ENCODE data around the gene SLC38A7. TPM values are rescaled to one million over a fixed set of nuclear protein-coding genes. Genes with fewer than 3 reads are reported as not detected.

Gene SLC38A7
- total RNA-seq, 1 experiment from 2014 or later: 9.8 TPM

- H3K79me2 ChIP-seq (ENCODE audit: insufficient read depth, low read length): peaks cover 53% of the 10 kb centered on the region
- ChIA-PET POLR2A (no interaction called here), RAD21 (ENCODE audit: low non-redundant PET in 1 of 2, low total read pairs in 2 of 2, uncharacterized antibody in 2 of 2, unreplicated experiment in 2 of 2) (no interaction called here)
- TF ChIP-seq ATF3 (IDR thresholded peaks at IDR 0.05) (no peak), ZNF274 (IDR thresholded peaks at IDR 0.05; ENCODE audit: low read depth, low read length) (no peak), RAD21 (IDR thresholded peaks at IDR 0.05; ENCODE audit: low read depth) (no peak), SP1 (IDR thresholded peaks at IDR 0.05; ENCODE audit: low read depth) (peak; percentile 30; the same call in 1 of the 2 replicates), CTCF (IDR thresholded peaks at IDR 0.05 in 2 of 3, conservative IDR thresholded peaks at IDR 0.05 in 1 of 3; ENCODE audit: borderline replicate concordance in 1 of 3, insufficient read depth in 1 of 3, low read depth in 2 of 3, low read length in 2 of 3) (peak; percentile 46 to 95 (median 89); a peak in 5 of 6 replicates), EGR1 (IDR thresholded peaks at IDR 0.05; ENCODE audit: low read depth) (no peak), ZBTB33 (IDR thresholded peaks at IDR 0.05; ENCODE audit: extremely low read depth, insufficient replicate concordance, low read length) (peak; percentile 46), REST (IDR thresholded peaks at IDR 0.05; ENCODE audit: low read depth) (no peak), SIN3A (IDR thresholded peaks at IDR 0.05; ENCODE audit: low read depth) (peak; percentile 92), CBX3 (IDR thresholded peaks at IDR 0.05; ENCODE audit: low read depth) (peak; percentile 96), POLR2AphosphoS5 (IDR thresholded peaks at IDR 0.05; ENCODE audit: low read depth, low read length) (peak; percentile 74), EZH2 (IDR thresholded peaks at IDR 0.05) (no peak), TCF7L2 (IDR thresholded peaks at IDR 0.05; ENCODE audit: borderline replicate concordance, extremely low read depth, insufficient read depth, insufficient read length) (peak; percentile 65), FOSL1 (IDR thresholded peaks at IDR 0.05; ENCODE audit: low read depth) (no peak), ZFX (IDR thresholded peaks at IDR 0.05) (peak; percentile 96), SRF (IDR thresholded peaks at IDR 0.05; ENCODE audit: low read depth) (no peak; the same call in 1 of the 2 replicates), CEBPB (IDR thresholded peaks at IDR 0.05; ENCODE audit: low read depth) (no peak), POLR2A (IDR thresholded peaks at IDR 0.05; ENCODE audit: borderline replicate concordance, extremely low read depth, insufficient read depth, insufficient read length) (peak; percentile 70), MAX (IDR thresholded peaks at IDR 0.05) (peak; percentile 87), JUND (IDR thresholded peaks at IDR 0.05) (no peak)
Measured at GRCh38 chr16:58733671-58734458, 49.3 kb upstream of the SLC38A7 start, which contains the start of gene GOT2. TSS of gene GOT2 (minus strand) at chr16:58734316. CDS start at chr16:58734228, 88 bp downstream.

More at GRCh38 chr16:58733671-58734458, 49.3 kb upstream of the SLC38A7 start, which contains the start of gene GOT2:
- Histone ChIP-seq H3K36me3 (ENCODE audit: control insufficient read depth in 1 of 2, insufficient read depth in 2 of 2, low read length in 2 of 2) (peaks cover 2 to 5% of the 10 kb centered on the region in 2 experiments; a peak in 3 of 4 replicates), H3K27ac (ENCODE audit: low read depth, low read length) (peak within 1 kb of the TSS; percentile 71), H3K9me3 (ENCODE audit: control insufficient read depth in 1 of 2, insufficient read depth in 1 of 2, low read depth in 1 of 2, low read length in 2 of 2) (no peaks in the 10 kb centered on the region), H3K4me2 (ENCODE audit: low read length) (peak within 1 kb of the TSS; percentile 75), H3K9me2 (ENCODE audit: insufficient read depth) (no peaks in the 10 kb centered on the region), H3K9ac (ENCODE audit: low read length) (peak within 1 kb of the TSS; percentile 97), H3K4me1 (ENCODE audit: control insufficient read depth in 1 of 2, insufficient read depth in 2 of 2, low read length in 2 of 2) (peaks cover 10 to 19% of the 10 kb centered on the region in 2 experiments), H3K4me3 (replicated peaks in 1 of 2; ENCODE audit: low read depth in 1 of 2, low read length in 2 of 2) (peak within 1 kb of the TSS; percentile 90 to 98), H3K27me3 (ENCODE audit: insufficient read depth, low read length) (no peaks in the 10 kb centered on the region), H4K20me1 (ENCODE audit: insufficient read depth) (no peaks in the 10 kb centered on the region; the same call in 1 of the 2 replicates), H2AFZ (ENCODE audit: low read depth, low read length, poor library complexity, severe bottlenecking) (peak within 1 kb of the TSS; percentile 76)
- CTCF ChIA-PET: interaction anchor here (0.9 to 1.4 kb wide), 2 partner anchors 9 to 49 kb away, joined by 3 to 4 read pairs; partner anchors contain the start of gene SLC38A7
- peak; percentile 96 for ATAC-seq
- no TSS peak for BruUV-seq (replicated peaks)
- peak; percentile 73 for DNase-seq (ENCODE audit: low read depth, low spot score)
- intact Hi-C loops (cut with micrococcal nuclease): no loop called here
